IPS-20b (cell line): ENCODE measurements around the gene ZNF610.
A peak's percentile ranks its signal among the peaks of the same experiment; 100 is the strongest.
"Not testable (repeated sequence)": the region's sequence is repeated elsewhere in the genome, so short reads cannot be mapped to it uniquely, and the experiment has no call there.

Source experiments
- H3K27ac ChIP-seq: one replicate; pipeline ENCODE4 v1.5.1; 2013; ENCODE audit warnings: low read length
- H3K27me3 ChIP-seq: 2 replicates; pipeline ENCODE4 v1.6.1; 2013; ENCODE audit warnings: mild to moderate bottlenecking, low read length, inconsistent platforms; ENCODE audit not compliant: insufficient read depth
- H3K36me3 ChIP-seq: 2 replicates; pipeline ENCODE4 v1.6.1; 2013; ENCODE audit warnings: low read depth, mild to moderate bottlenecking, inconsistent platforms, low read length, moderate library complexity; ENCODE audit not compliant: insufficient read depth
- H3K4me1 ChIP-seq: 2 replicates; pipeline ENCODE4 v1.6.1; 2013; ENCODE audit warnings: mild to moderate bottlenecking, control low read depth, inconsistent platforms, low read length, moderate library complexity; ENCODE audit not compliant: insufficient read depth
- H3K4me3 ChIP-seq: 2 replicates; pipeline ENCODE4 v1.5.1; 2013; ENCODE audit warnings: mild to moderate bottlenecking, low read length, inconsistent platforms
- H3K9ac ChIP-seq: 2 replicates; pipeline ENCODE4 v1.6.1; 2013; ENCODE audit warnings: low read depth, mild to moderate bottlenecking, inconsistent platforms, low read length, moderate library complexity
- H3K9me3 ChIP-seq: 2 replicates; pipeline ENCODE4 v1.6.1; 2013; ENCODE audit warnings: mild to moderate bottlenecking, low read depth, low read length, inconsistent platforms; ENCODE audit not compliant: insufficient read depth

Gene ZNF610

DNA sequence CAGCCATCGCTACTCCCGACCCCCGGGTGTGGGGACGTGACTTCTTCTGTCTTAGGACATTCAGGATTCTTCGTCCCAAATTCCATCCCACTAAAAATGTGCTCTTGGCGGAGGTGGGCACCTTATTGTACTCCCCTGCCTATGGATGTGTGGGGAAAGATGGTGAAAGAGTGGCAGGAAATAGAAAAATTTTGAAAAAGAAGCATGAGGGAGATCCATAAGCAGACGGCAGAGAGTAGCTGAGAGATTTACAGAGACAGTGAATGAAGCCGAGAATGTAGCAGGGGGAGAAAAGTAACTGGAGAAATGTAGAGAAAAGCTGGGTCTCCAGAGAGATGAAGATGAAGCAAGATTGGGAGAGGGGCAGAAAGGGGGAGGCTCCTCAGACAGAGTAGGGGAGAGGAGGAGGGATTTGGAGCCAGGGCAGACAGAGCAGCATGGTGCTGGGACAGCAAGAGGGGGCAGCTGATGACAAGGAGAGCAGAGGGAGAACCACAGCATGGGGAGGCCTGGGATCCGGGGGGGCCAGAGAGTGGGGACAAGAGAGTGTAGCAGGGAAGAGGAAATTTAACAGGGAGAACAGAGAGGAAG lies 843 bp downstream of the ZNF610 start:
- peak overlapping the region; percentile 93 for H3K4me3 ChIP-seq
- peaks cover 8% of the 10 kb centered on the region; the same call in 1 of the 2 replicates for H3K36me3 ChIP-seq
- peak overlapping the region; percentile 95 for H3K9ac ChIP-seq
- no peaks in the 10 kb centered on the region for H3K27me3 ChIP-seq
- H3K27ac ChIP-seq = peak overlapping the region; percentile 0
- H3K9me3 ChIP-seq = peaks cover 24% of the 10 kb centered on the region
- peaks cover 5% of the 10 kb centered on the region; the same call in 1 of the 2 replicates for H3K4me1 ChIP-seq

DNA sequence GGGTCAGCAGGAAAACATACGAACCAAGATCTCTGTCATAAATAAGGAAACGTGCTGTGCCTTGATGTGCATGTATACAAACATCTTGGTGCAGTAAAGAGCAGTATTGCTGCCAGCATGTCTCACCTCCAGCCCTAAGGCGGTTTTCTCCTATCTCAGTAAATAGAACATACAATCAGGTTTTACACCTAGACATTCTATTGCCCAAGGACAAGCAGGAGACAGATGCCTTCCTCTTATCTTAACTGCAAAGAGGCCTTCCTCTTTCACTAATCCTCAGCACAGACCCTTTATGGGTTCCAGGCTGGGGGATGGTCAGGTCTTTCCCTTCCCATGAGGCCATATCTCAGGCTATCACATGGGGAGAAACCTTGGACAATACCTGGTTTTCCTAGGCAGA lies 3.0 kb downstream of the ZNF610 start:
- H3K36me3 ChIP-seq, H3K4me1 ChIP-seq, H3K27ac ChIP-seq, H3K4me3 ChIP-seq, H3K9me3 ChIP-seq, H3K27me3 ChIP-seq, H3K9ac ChIP-seq: not testable (repeated sequence)

DNA sequence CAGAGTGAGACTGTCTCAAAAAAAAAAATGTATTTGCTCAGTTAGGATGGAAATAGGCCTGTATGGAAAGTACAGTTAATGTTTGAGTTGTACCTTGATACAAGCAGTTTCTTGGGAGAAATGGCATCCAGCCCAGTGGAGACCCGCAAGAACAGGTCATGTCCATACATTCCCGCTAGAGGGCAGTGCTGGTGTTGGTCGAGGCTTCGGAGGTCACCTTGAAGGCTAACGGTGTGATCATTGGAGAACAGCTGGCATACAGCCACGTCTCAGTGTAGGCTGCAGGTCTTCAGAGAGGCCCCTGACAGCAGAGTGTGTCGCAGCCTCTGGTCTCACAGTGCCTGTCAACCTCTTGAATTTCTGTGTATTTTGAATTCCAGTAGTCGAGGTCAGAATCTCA lies 7.5 kb downstream of the ZNF610 start:
- H3K4me1 ChIP-seq = no peaks in the 10 kb centered on the region
- no peak overlapping the region for H3K4me3 ChIP-seq
- no peaks in the 10 kb centered on the region for H3K27me3 ChIP-seq
- no peaks in the 10 kb centered on the region for H3K9me3 ChIP-seq
- H3K27ac ChIP-seq = no peak overlapping the region
- no peak overlapping the region for H3K9ac ChIP-seq
- H3K36me3 ChIP-seq = peaks cover 8% of the 10 kb centered on the region

DNA sequence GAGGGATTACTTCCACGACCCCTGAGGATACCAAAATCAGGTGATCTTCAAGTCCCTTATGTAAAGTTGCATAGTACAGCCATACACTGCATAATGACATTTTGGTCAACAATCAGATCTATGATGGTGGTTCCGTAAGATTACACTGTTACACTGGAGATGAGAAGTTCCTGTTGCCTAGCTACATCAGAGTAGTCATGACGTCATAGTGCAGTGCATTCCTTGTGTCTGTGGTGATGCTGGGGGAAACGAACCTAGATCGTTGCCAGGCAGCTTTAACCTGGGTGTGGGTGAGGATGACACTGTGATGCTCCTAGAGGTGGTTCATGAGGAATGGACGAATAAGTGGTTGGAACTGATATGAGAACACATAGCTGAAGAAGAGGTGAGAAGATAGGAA lies 9.1 kb downstream of the ZNF610 start:
- H3K27me3 ChIP-seq = no peaks in the 10 kb centered on the region
- H3K9ac ChIP-seq = no peak overlapping the region
- peaks cover 8% of the 10 kb centered on the region for H3K36me3 ChIP-seq
- no peak overlapping the region for H3K4me3 ChIP-seq
- H3K4me1 ChIP-seq = no peaks in the 10 kb centered on the region
- H3K9me3 ChIP-seq = no peaks in the 10 kb centered on the region
- no peak overlapping the region for H3K27ac ChIP-seq

DNA sequence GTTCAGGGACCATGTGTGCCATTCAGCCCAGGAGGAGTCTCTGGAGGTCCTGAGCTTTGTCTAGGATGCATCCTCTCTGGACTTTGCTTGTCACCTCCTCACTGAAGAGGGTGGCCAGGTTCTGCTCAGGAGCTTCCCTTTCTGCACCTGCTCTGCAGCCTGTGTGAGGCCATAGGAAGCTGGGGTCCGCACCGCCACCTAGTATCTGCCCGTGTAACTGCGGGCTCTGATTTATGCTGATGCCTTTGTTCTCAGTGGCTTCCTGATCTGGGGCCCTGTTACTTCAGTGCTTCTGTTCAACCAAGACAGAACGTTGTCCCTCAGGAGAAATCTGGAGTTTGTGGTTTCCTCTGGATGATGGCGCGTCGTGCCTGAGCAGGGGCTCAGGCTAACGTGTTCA lies 15.5 kb downstream of the ZNF610 start:
- no peak overlapping the region for H3K9ac ChIP-seq
- H3K27ac ChIP-seq = no peak overlapping the region
- H3K4me3 ChIP-seq = no peak overlapping the region
- peaks cover 26% of the 10 kb centered on the region for H3K36me3 ChIP-seq
- H3K4me1 ChIP-seq = no peaks in the 10 kb centered on the region
- H3K27me3 ChIP-seq = no peaks in the 10 kb centered on the region
- H3K9me3 ChIP-seq = peaks cover 17% of the 10 kb centered on the region

DNA sequence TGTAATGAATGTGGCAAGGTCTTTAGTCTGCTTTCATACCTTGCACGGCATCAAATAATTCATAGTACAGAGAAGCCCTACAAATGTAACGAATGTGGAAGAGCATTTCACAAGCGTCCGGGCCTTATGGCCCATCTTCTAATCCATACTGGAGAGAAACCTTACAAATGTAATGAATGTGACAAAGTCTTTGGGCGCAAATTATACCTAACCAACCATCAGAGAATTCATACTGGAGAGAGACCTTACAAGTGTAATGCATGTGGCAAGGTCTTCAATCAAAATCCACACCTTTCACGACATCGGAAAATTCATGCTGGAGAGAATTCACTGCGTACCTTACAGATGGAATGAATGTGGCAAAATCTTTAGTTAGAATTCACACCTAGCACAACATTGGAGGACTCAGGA lies 30.4 kb downstream of the ZNF610 start:
- Histone ChIP-seq H3K9me3 (peaks cover 74% of the 10 kb centered on the region), H3K36me3 (peaks cover 22% of the 10 kb centered on the region), H3K9ac (no peak overlapping the region), H3K4me3 (no peak overlapping the region), H3K27ac (no peak overlapping the region), H3K27me3 (no peaks in the 10 kb centered on the region), H3K4me1 (no peaks in the 10 kb centered on the region)

DNA sequence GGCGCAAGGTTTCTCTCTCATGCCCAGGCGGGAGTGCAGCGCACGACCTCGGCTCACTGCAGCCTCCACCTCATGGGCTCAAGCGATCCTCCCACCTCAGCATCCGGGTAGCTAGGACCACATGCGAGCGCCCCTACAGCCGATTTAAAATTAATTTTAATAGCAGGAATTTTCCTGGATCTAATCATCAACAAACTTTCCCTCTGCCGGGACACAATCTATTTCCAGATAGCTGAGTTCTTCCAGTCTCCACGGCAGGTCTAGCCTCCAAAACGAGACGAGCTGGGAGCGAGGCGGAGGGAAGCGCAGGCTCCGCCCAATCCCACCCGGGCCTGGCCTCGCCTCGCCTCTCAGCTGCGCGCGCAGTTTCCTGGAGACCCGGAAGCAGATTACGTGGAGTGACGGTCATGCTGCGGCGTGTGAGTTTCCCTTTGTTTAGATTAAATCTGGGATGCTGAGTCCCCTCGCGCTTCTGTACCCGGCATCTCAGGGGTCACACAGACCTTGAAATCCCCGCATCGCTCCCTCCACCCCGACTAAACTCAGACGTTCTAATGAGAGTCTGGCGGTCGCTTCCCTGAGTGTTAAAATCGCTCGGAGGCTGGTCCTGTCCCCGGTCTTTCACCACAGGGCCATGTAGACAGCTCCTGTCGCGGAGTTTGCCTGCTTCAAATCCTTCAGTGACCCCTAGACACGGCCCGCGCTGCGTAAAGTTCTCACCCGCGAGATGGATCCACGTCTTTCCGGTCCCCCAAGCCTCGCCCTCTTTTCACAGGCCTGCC lies 33.7 kb downstream of the ZNF610 start, which contains the start of gene ZNF880:
TSS of gene ZNF880 (plus strand) at position 365 of the 782 bp plus-strand sequence. CDS start at position 408, 43 bp downstream.
- no peaks in the 10 kb centered on the region for H3K27me3 ChIP-seq
- peak within 1 kb of the TSS; percentile 84 for H3K27ac ChIP-seq
- H3K9ac ChIP-seq = peak within 1 kb of the TSS; percentile 92; the same call in 1 of the 2 replicates
- no peaks in the 10 kb centered on the region for H3K4me1 ChIP-seq
- peaks cover 63% of the 10 kb centered on the region for H3K9me3 ChIP-seq
- peaks cover 27% of the 10 kb centered on the region for H3K36me3 ChIP-seq
- peak within 1 kb of the TSS; percentile 82 for H3K4me3 ChIP-seq

DNA sequence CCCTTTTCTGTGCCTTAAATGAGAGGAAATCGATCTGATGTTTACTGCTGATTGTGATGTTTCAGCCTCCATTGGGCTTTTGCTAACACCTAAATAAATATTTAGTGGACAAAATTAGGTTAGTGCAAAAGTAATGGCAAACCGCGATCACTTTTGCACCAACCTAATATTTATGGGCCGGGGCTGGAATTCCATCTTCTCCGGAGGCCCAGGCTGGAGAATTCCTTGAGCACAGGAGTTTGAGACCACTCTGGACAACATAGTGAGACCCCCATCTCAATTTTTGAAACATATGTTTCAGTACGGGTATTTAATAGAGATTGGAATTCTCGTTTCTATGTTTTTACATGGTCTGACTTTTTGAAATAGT lies 34.3 kb downstream of the ZNF610 start:
- Histone ChIP-seq H3K27me3 (no peaks in the 10 kb centered on the region), H3K9me3 (peaks cover 58% of the 10 kb centered on the region), H3K27ac (peak overlapping the region; percentile 84), H3K4me3 (peak overlapping the region; percentile 82; the same call in 1 of the 2 replicates), H3K9ac (peak overlapping the region; percentile 92; the same call in 1 of the 2 replicates), H3K4me1 (no peaks in the 10 kb centered on the region), H3K36me3 (peaks cover 27% of the 10 kb centered on the region)

DNA sequence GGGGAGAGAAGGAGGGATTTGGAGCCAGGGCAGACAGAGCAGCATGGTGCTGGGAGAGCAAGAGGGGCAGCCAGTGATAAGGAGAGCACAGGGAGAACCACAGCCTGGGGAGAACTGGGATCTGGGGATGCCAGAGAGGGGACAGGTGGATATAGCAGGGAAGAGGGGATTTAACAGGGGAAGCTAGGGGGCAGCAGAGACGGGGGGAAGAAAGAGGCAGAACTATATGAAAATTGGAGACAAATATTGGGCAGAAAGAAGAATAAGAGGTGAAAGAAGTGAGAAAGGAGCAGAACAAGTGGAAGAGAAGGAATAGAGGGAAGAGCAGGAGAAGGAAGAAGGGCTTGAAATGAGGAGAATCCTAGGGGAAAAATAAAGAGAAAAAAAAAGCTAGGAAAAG lies 55.1 kb downstream of the ZNF610 start:
- Histone ChIP-seq H3K9me3 (peaks cover 60% of the 10 kb centered on the region), H3K4me3 (no peak overlapping the region)

DNA sequence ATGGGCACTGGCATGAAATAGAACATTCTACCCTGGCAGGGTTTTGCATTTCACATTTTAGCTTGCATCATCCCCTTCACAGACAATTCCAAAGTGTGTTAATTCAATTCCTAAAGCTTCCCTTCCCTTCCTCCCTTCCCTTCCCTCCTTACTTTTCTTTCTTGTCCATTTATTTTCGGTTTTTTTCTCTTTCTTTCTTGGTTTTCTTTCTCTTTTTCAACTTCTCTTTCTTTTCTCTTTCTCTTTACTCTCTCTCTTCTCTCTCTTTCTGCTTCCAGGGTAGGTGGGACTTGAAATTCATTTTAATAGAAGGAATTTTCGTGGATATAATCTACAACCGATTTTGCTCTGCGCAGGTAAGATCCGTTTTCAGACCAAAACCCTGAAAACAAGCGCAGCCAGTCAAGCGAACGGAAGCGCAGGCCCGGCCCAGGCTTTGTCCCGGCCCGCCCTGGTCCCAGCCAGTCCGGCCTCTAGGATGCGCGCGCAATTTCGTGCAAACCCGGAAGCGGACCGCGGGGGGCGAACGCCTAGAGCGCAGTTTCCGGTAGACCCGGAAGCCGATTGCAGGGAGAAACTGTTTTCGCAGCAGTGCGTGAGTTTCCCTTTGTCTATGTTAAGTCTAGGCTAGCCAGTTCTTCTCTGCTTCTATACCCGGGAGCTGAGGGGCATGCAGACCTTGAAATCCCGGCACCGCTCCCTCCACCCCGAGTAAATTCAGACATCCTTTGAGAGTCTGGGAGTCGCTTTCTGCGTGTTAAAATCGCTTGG lies 61.5 kb downstream of the ZNF610 start, which contains the start of gene ZNF528:
TSS of gene ZNF528 (plus strand) at position 540 of the 771 bp plus-strand sequence. CDS start 4,165 bp downstream, outside the sequence.
- H3K4me3 ChIP-seq = no peak within 1 kb of the TSS
- no peaks in the 10 kb centered on the region for H3K27me3 ChIP-seq
- H3K27ac ChIP-seq = no peak within 1 kb of the TSS
- peaks cover 58% of the 10 kb centered on the region for H3K9me3 ChIP-seq
- no peaks in the 10 kb centered on the region for H3K4me1 ChIP-seq
- H3K9ac ChIP-seq = no peak within 1 kb of the TSS
- no peaks in the 10 kb centered on the region for H3K36me3 ChIP-seq

More for the DNA sequence above, 55.1 kb downstream of the ZNF610 start:
- Histone ChIP-seq H3K27me3 (no peaks in the 10 kb centered on the region), H3K27ac (no peak overlapping the region), H3K4me1 (no peaks in the 10 kb centered on the region), H3K36me3 (no peaks in the 10 kb centered on the region), H3K9ac (no peak overlapping the region)

DNA sequence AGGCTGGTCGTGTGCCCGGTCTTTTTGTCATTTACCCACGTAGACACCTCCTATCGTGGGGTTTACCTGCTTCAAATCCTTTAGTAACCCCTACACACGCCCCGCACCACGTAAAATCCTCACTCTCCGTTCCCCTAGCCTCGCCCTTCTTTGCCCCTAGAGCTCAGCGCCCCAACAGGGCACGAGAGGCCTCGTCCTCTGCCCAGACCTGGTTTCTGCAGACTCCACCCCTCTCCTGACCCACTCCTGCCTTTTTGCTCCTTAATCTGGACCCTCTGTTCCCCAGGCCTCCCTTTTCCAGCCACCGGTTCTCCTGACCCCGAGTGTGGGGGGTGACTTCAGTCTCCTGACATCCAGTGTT lies 62.0 kb downstream of the ZNF610 start:
- Histone ChIP-seq H3K27ac (no peak overlapping the region), H3K27me3 (no peaks in the 10 kb centered on the region), H3K9ac (no peak overlapping the region), H3K4me3 (no peak overlapping the region), H3K36me3 (no peaks in the 10 kb centered on the region), H3K4me1 (no peaks in the 10 kb centered on the region), H3K9me3 (peaks cover 58% of the 10 kb centered on the region)
